ENCODE measurements around the gene HERC5. TPM values are rescaled to one million over a fixed set of nuclear protein-coding genes. Genes with fewer than 3 reads are reported as not detected.

HERC5 gene
- total RNA-seq (1 to 10 TPM; 7.0 to 8.3 TPM), polyA plus RNA-seq (14.3 TPM)

GRCh38 chr4:88456670-88457306, at the start of gene HERC5:
HERC5 (plus strand) TSS chr4:88457119; CDS start chr4:88457270, 151 bp downstream.
- Histone ChIP-seq H3K36me3 (ENCODE audit: insufficient read depth, low read length) (no peaks in the 10 kb centered on the region), H3K27ac (ENCODE audit: low read depth, low read length) (peak within 1 kb of the TSS; percentile 64), H3K27me3 (ENCODE audit: insufficient read depth, low read length, poor library complexity, severe bottlenecking) (no peaks in the 10 kb centered on the region), H3K9me3 (ENCODE audit: low read length) (no peaks in the 10 kb centered on the region), H3K4me3 (ENCODE audit: low read length) (peak within 1 kb of the TSS; percentile 97), H3K4me1 (ENCODE audit: insufficient read depth, low read length) (peaks cover 16% of the 10 kb centered on the region)
- ChIA-PET CTCF (interaction anchor here (0.8 to 3.1 kb wide), 11 partner anchors 9 to 238 kb away, joined by 3 to 24 read pairs (median 4); partner anchors contain the start of genes HERC6 and PPM1K), POLR2A (interaction anchor here (0.6 to 3.4 kb wide), 11 partner anchors 8 to 238 kb away, joined by 3 to 71 read pairs (median 4); partner anchors contain the start of genes HERC6 and PPM1K)
- Mint-ChIP-seq H3K27ac (peak within 1 kb of the TSS; percentile 87 to 100 (median 100)), H3K36me3 (peaks cover 0 to 16% (median 5%) of the 10 kb centered on the region in 3 donors), H3K9me3 (peaks cover 0 to 2% (median 0%) of the 10 kb centered on the region in 5 donors), H3K27me3 (no peaks in the 10 kb centered on the region), H3K4me3 (peak within 1 kb of the TSS; percentile 95 to 100 (median 98)), H3K4me1 (peaks cover 24 to 61% (median 31%) of the 10 kb centered on the region in 3 donors)
- peak; percentile 88 to 95 (median 93) for DNase-seq

- POLR2A ChIA-PET, result no interaction called here
- H3K36me3 ChIP-seq (ENCODE audit: insufficient read depth, low read length), result peaks cover 10% of the 10 kb centered on the region
- no peak overlapping the region for H3K4me3 ChIP-seq (ENCODE audit: low read length)
- Mint-ChIP-seq H3K9me3 (no peaks in the 10 kb centered on the region), H3K27ac (peak overlapping the region in 1 of 8 donors; percentile 23), H3K4me1 (no peaks in the 10 kb centered on the region), H3K36me3 (peaks cover 12 to 71% (median 41%) of the 10 kb centered on the region in 3 donors), H3K4me3 (no peak overlapping the region), H3K27me3 (no peaks in the 10 kb centered on the region)
- H3K9me3 ChIP-seq (ENCODE audit: low read length), result no peaks in the 10 kb centered on the region
- H3K4me1 ChIP-seq (ENCODE audit: insufficient read depth, low read length), result no peaks in the 10 kb centered on the region
- DNase-seq, result no peak
- H3K27ac ChIP-seq (ENCODE audit: low read depth, low read length), result no peak overlapping the region
- CTCF ChIA-PET, result no interaction called here
- no peaks in the 10 kb centered on the region for H3K27me3 ChIP-seq (ENCODE audit: insufficient read depth, low read length, poor library complexity, severe bottlenecking)
These were observed 47.7 kb upstream of the HERC5 start for GRCh38 chr4:88409206-88409605.

- Histone ChIP-seq H3K9me3 (ENCODE audit: low read length) (no peaks in the 10 kb centered on the region), H3K27me3 (ENCODE audit: insufficient read depth, low read length, poor library complexity, severe bottlenecking) (no peaks in the 10 kb centered on the region), H3K27ac (ENCODE audit: low read depth, low read length) (no peak overlapping the region), H3K4me1 (ENCODE audit: insufficient read depth, low read length) (no peaks in the 10 kb centered on the region), H3K36me3 (ENCODE audit: insufficient read depth, low read length) (peaks cover 10% of the 10 kb centered on the region), H3K4me3 (ENCODE audit: low read length) (no peak overlapping the region)
- Mint-ChIP-seq H3K27me3 (no peaks in the 10 kb centered on the region), H3K4me3 (no peak overlapping the region), H3K36me3 (peaks cover 12 to 72% (median 44%) of the 10 kb centered on the region in 3 donors), H3K9me3 (no peaks in the 10 kb centered on the region), H3K27ac (peak overlapping the region in 2 of 8 donors; percentile 60 to 72), H3K4me1 (no peaks in the 10 kb centered on the region)
- POLR2A ChIA-PET, result no interaction called here
- DNase-seq, result no peak
- CTCF ChIA-PET, result no interaction called here
These were observed 47.1 kb upstream of the HERC5 start for GRCh38 chr4:88409789-88410188.

GRCh38 chr4:88411491-88412096, 45.3 kb upstream of the HERC5 start:
- Histone ChIP-seq H3K4me3 (ENCODE audit: low read length) (no peak overlapping the region), H3K27me3 (ENCODE audit: insufficient read depth, low read length, poor library complexity, severe bottlenecking) (no peaks in the 10 kb centered on the region), H3K27ac (ENCODE audit: low read depth, low read length) (no peak overlapping the region), H3K9me3 (ENCODE audit: low read length) (no peaks in the 10 kb centered on the region), H3K36me3 (ENCODE audit: insufficient read depth, low read length) (peaks cover 15% of the 10 kb centered on the region), H3K4me1 (ENCODE audit: insufficient read depth, low read length) (no peaks in the 10 kb centered on the region)
- Mint-ChIP-seq H3K36me3 (peaks cover 12 to 73% (median 41%) of the 10 kb centered on the region in 3 donors), H3K27me3 (no peaks in the 10 kb centered on the region), H3K4me1 (no peaks in the 10 kb centered on the region), H3K9me3 (no peaks in the 10 kb centered on the region), H3K27ac (peak overlapping the region in 1 of 8 donors; percentile 65), H3K4me3 (no peak overlapping the region)
- POLR2A ChIA-PET, result interaction anchor here (0.6 kb wide), 1 partner anchor 42 kb away, joined by 3 read pairs; no protein-coding TSS in a partner anchor
- DNase-seq, result no peak
- CTCF ChIA-PET, result no interaction called here

- H3K36me3 ChIP-seq (ENCODE audit: insufficient read depth, low read length), result peaks cover 10% of the 10 kb centered on the region
- CTCF ChIA-PET, result no interaction called here
These were observed 43.1 kb upstream of the HERC5 start for GRCh38 chr4:88413801-88414200.

GRCh38 chr4:88414755-88415154, 42.2 kb upstream of the HERC5 start:
- Histone ChIP-seq H3K4me3 (ENCODE audit: low read length) (no peak overlapping the region), H3K27ac (ENCODE audit: low read depth, low read length) (no peak overlapping the region), H3K9me3 (ENCODE audit: low read length) (no peaks in the 10 kb centered on the region), H3K36me3 (ENCODE audit: insufficient read depth, low read length) (peaks cover 10% of the 10 kb centered on the region), H3K4me1 (ENCODE audit: insufficient read depth, low read length) (no peaks in the 10 kb centered on the region), H3K27me3 (ENCODE audit: insufficient read depth, low read length, poor library complexity, severe bottlenecking) (no peaks in the 10 kb centered on the region)
- no peak overlapping the region for H3K4me3 Mint-ChIP-seq
- ChIA-PET CTCF (no interaction called here), POLR2A (no interaction called here)
- H3K4me1 Mint-ChIP-seq, result peaks cover 0 to under 1% (median 0%) of the 10 kb centered on the region in 3 donors
- H3K36me3 Mint-ChIP-seq, result peaks cover 5 to 72% (median 29%) of the 10 kb centered on the region in 3 donors
- no peaks in the 10 kb centered on the region for H3K27me3 Mint-ChIP-seq
- H3K9me3 Mint-ChIP-seq, result no peaks in the 10 kb centered on the region
- no peak for DNase-seq
- H3K27ac Mint-ChIP-seq, result peak overlapping the region in 3 of 8 donors; percentile 39 to 51 (median 43)

More at GRCh38 chr4:88413801-88414200, 43.1 kb upstream of the HERC5 start:
- no peaks in the 10 kb centered on the region for H3K4me1 ChIP-seq (ENCODE audit: insufficient read depth, low read length)
- H3K27ac ChIP-seq (ENCODE audit: low read depth, low read length), result no peak overlapping the region
- no peak for DNase-seq
- no peaks in the 10 kb centered on the region for H3K9me3 Mint-ChIP-seq
- H3K27me3 ChIP-seq (ENCODE audit: insufficient read depth, low read length, poor library complexity, severe bottlenecking), result no peaks in the 10 kb centered on the region
- peak overlapping the region in 2 of 8 donors; percentile 42 to 47 for H3K27ac Mint-ChIP-seq
- H3K4me3 Mint-ChIP-seq, result no peak overlapping the region
- peaks cover 9 to 74% (median 35%) of the 10 kb centered on the region in 3 donors for H3K36me3 Mint-ChIP-seq
- H3K4me1 Mint-ChIP-seq, result no peaks in the 10 kb centered on the region
- POLR2A ChIA-PET, result no interaction called here
- H3K4me3 ChIP-seq (ENCODE audit: low read length), result no peak overlapping the region
- no peaks in the 10 kb centered on the region for H3K9me3 ChIP-seq (ENCODE audit: low read length)
- H3K27me3 Mint-ChIP-seq, result no peaks in the 10 kb centered on the region

GRCh38 chr4:88415982-88416381, 40.9 kb upstream of the HERC5 start:
- H3K4me1 ChIP-seq (ENCODE audit: insufficient read depth, low read length), result no peaks in the 10 kb centered on the region
- CTCF ChIA-PET, result no interaction called here
- H3K4me3 ChIP-seq (ENCODE audit: low read length), result no peak overlapping the region
- H3K27me3 ChIP-seq (ENCODE audit: insufficient read depth, low read length, poor library complexity, severe bottlenecking), result no peaks in the 10 kb centered on the region
- no peaks in the 10 kb centered on the region for H3K9me3 ChIP-seq (ENCODE audit: low read length)
- peaks cover 0 to 2% (median 0%) of the 10 kb centered on the region in 3 donors for H3K4me1 Mint-ChIP-seq
- DNase-seq, result no peak
- H3K36me3 ChIP-seq (ENCODE audit: insufficient read depth, low read length), result peaks cover 10% of the 10 kb centered on the region
- no peak overlapping the region for H3K4me3 Mint-ChIP-seq
- peak overlapping the region in 1 of 8 donors; percentile 18 for H3K27ac Mint-ChIP-seq
- no peaks in the 10 kb centered on the region for H3K9me3 Mint-ChIP-seq
- POLR2A ChIA-PET, result no interaction called here
- peaks cover 5 to 63% (median 22%) of the 10 kb centered on the region in 3 donors for H3K36me3 Mint-ChIP-seq
- no peak overlapping the region for H3K27ac ChIP-seq (ENCODE audit: low read depth, low read length)
- no peaks in the 10 kb centered on the region for H3K27me3 Mint-ChIP-seq

- Histone ChIP-seq H3K27me3 (ENCODE audit: insufficient read depth, low read length, poor library complexity, severe bottlenecking) (no peaks in the 10 kb centered on the region), H3K36me3 (ENCODE audit: insufficient read depth, low read length) (peaks cover 10% of the 10 kb centered on the region), H3K4me3 (ENCODE audit: low read length) (no peak overlapping the region), H3K27ac (ENCODE audit: low read depth, low read length) (no peak overlapping the region), H3K4me1 (ENCODE audit: insufficient read depth, low read length) (no peaks in the 10 kb centered on the region), H3K9me3 (ENCODE audit: low read length) (no peaks in the 10 kb centered on the region)
- DNase-seq, result no peak
- H3K36me3 Mint-ChIP-seq, result peaks cover 8 to 56% (median 19%) of the 10 kb centered on the region in 3 donors
- no peaks in the 10 kb centered on the region for H3K9me3 Mint-ChIP-seq
- peak overlapping the region in 2 of 8 donors; percentile 54 to 68 for H3K27ac Mint-ChIP-seq
- H3K4me1 Mint-ChIP-seq, result peaks cover 0 to 7% (median 5%) of the 10 kb centered on the region in 3 donors
- no peak overlapping the region for H3K4me3 Mint-ChIP-seq
- ChIA-PET CTCF (interaction anchor here (1.5 kb wide), 1 partner anchor 19 kb away, joined by 3 read pairs; no protein-coding TSS in a partner anchor), POLR2A (interaction anchor here (0.6 kb wide), 1 partner anchor 20 kb away, joined by 3 read pairs; no protein-coding TSS in a partner anchor)
- H3K27me3 Mint-ChIP-seq, result no peaks in the 10 kb centered on the region
These were observed 38.5 kb upstream of the HERC5 start for GRCh38 chr4:88418411-88418810.

All from CD8-positive, alpha-beta memory T cell (primary cell).